Ovary (tissue), 3 donors: ENCODE data around the gene MAD1L1.

ENCODE experiments used
- EP300 ChIP-seq: sonication (generic); formaldehyde crosslinking; IDR thresholded peaks from one replicate; pipeline ENCODE4 v1.6.1; 2017; ENCODE audit warnings: antibody characterized with exemption
- POLR2A ChIP-seq: fragments of 450-650 bp; IDR thresholded peaks from one replicate; pipeline ENCODE4 v1.6.1; 2017; ENCODE audit warnings: antibody characterized with exemption, mild to moderate bottlenecking, moderate library complexity
- TF ChIP-seq, protein P1 (sequence below), 3 donors: fragments of 450-650 bp in 2 of 3; fragments of 200-600 bp in 1 of 3; IDR thresholded peaks; one replicate each; pipeline versions ENCODE4 v1.5.1 to v1.8.0; 2016 to 2022; ENCODE audit warnings: antibody characterized with exemption in 3 of 3, mild to moderate bottlenecking in 1 of 3
- donor health status: DM: no; HTN: no; CAD: no.

DNA sequence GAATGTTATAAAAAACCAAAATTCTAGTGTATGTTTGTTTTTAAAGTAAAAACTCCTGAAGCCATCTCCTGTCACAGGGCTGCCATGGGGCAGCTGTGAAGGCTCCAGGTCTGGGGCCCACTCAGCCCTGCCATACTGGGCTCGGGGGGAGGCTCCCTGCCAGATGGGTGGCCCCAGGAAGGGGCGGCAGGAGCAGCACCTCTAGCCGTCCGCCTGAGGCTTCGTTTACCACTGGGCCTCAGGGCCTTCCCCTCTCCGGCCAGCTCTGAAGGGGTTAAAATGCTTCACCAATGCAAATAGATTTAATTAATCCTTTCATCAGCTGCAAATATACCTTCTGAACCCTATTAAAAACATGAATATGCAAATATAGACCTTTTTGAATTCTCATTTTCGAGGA, 423.7 kb downstream of the MAD1L1 start:
- TF ChIP-seq EP300 (no peak), POLR2A (no peak)
- TF ChIP-seq, protein P1, sequence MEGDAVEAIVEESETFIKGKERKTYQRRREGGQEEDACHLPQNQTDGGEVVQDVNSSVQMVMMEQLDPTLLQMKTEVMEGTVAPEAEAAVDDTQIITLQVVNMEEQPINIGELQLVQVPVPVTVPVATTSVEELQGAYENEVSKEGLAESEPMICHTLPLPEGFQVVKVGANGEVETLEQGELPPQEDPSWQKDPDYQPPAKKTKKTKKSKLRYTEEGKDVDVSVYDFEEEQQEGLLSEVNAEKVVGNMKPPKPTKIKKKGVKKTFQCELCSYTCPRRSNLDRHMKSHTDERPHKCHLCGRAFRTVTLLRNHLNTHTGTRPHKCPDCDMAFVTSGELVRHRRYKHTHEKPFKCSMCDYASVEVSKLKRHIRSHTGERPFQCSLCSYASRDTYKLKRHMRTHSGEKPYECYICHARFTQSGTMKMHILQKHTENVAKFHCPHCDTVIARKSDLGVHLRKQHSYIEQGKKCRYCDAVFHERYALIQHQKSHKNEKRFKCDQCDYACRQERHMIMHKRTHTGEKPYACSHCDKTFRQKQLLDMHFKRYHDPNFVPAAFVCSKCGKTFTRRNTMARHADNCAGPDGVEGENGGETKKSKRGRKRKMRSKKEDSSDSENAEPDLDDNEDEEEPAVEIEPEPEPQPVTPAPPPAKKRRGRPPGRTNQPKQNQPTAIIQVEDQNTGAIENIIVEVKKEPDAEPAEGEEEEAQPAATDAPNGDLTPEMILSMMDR (IDR thresholded peaks at IDR 0.05): no peak
